NK-92 treated with Interleukin-12 subunit alpha and Interleukin-12 subunit beta, amount 100 ng/mL, for 24 hours (cell line): ENCODE results near the gene ATP2C1.

ENCODE experiments used
- DNase-seq: peaks from one replicate; lab custom pipeline; 2025; lab: John Stamatoyannopoulos, UW

The ATP2C1 gene

GRCh38 chr3:130975251-130975650 is 81.4 kb downstream of the ATP2C1 start:
- DNase-seq: no peak

- DNase-seq: no peak
These were observed 82.8 kb downstream of the ATP2C1 start for GRCh38 chr3:130976706-130977105.

- DNase-seq: no peak
These were observed 85.2 kb downstream of the ATP2C1 start for GRCh38 chr3:130979117-130979516.

GRCh38 chr3:130981469-130981868 is 87.6 kb downstream of the ATP2C1 start:
- no peak for DNase-seq

- DNase-seq: no peak
These were observed 96.4 kb downstream of the ATP2C1 start for GRCh38 chr3:130990282-130990681.

- DNase-seq: no peak
These were observed 97.2 kb downstream of the ATP2C1 start for GRCh38 chr3:130991126-130991525.

GRCh38 chr3:130992344-130992743 is 98.5 kb downstream of the ATP2C1 start:
- no peak for DNase-seq

GRCh38 chr3:130997289-130997688 is 103.4 kb downstream of the ATP2C1 start:
- DNase-seq: no peak

GRCh38 chr3:131001071-131001470 is 107.2 kb downstream of the ATP2C1 start:
- no peak for DNase-seq

- DNase-seq: no peak
These were observed 110.7 kb downstream of the ATP2C1 start for GRCh38 chr3:131004603-131005002.

GRCh38 chr3:131007256-131007655 is 113.4 kb downstream of the ATP2C1 start:
- DNase-seq: no peak

- DNase-seq: no peak
These were observed 113.9 kb downstream of the ATP2C1 start for GRCh38 chr3:131007782-131008181.

- DNase-seq: no peak
These were observed 114.4 kb downstream of the ATP2C1 start for GRCh38 chr3:131008326-131008725.

GRCh38 chr3:131009698-131010097 is 115.8 kb downstream of the ATP2C1 start:
- DNase-seq: no peak

- no peak for DNase-seq
These were observed 125.1 kb downstream of the ATP2C1 start for GRCh38 chr3:131018970-131019369.

GRCh38 chr3:131020122-131020693 is 126.3 kb downstream of the ATP2C1 start:
- DNase-seq: no peak

- no peak for DNase-seq
These were observed 131.7 kb downstream of the ATP2C1 start for GRCh38 chr3:131025539-131025938.

- DNase-seq: peak; percentile 78
These were observed 132.7 kb downstream of the ATP2C1 start, which contains the start of the genes ASTE1 and NEK11 for GRCh38 chr3:131026321-131027151. TSS of gene ASTE1 (minus strand) at chr3:131026825. CDS start at chr3:131025306, 1,519 bp downstream. TSS of gene NEK11 (plus strand) at chr3:131026877. CDS start at chr3:131029709, 2,832 bp downstream.

- DNase-seq: no peak
These were observed 135.0 kb downstream of the ATP2C1 start for GRCh38 chr3:131028844-131029243.

- no peak for DNase-seq
These were observed 137.8 kb downstream of the ATP2C1 start for GRCh38 chr3:131031660-131032059.

GRCh38 chr3:131033480-131034080 is 139.7 kb downstream of the ATP2C1 start:
- DNase-seq: no peak

GRCh38 chr3:131036200-131036816 is 142.4 kb downstream of the ATP2C1 start:
- no peak for DNase-seq

- no peak for DNase-seq
These were observed 143.1 kb downstream of the ATP2C1 start for GRCh38 chr3:131036986-131037385.
